Liver (tissue), 9 donors: ENCODE results near the gene ABLIM1. TPM values are rescaled to one million over a fixed set of nuclear protein-coding genes. Genes with fewer than 3 reads are reported as not detected.

Experiments
- DNase-seq: peaks from one replicate; pipeline ENCODE4 v3.0.0-alpha.2; 2017; ENCODE audit warnings: low spot score
- H3K27ac ChIP-seq, 2 donors: one replicate each; pipeline ENCODE4 v1.7.0; 2013; ENCODE audit warnings: inconsistent platforms in 2 of 2, low read length in 2 of 2, control low read depth in 1 of 2, low read depth in 1 of 2, mild to moderate bottlenecking in 1 of 2
- H3K27me3 ChIP-seq, 4 donors: one replicate each; pipeline versions ENCODE4 v1.6.1 to v1.7.0; 2013; ENCODE audit warnings: low read length in 3 of 4, inconsistent platforms in 1 of 4, mild to moderate bottlenecking in 1 of 4, moderate library complexity in 1 of 4; ENCODE audit not compliant: control insufficient read depth in 4 of 4, insufficient read depth in 4 of 4
- H3K36me3 ChIP-seq, 4 donors: one replicate each; pipeline versions ENCODE4 v1.6.1 to v1.7.0; 2013; ENCODE audit warnings: low read length in 3 of 4, mild to moderate bottlenecking in 3 of 4, low read depth in 1 of 4, moderate library complexity in 1 of 4; ENCODE audit not compliant: control insufficient read depth in 4 of 4, insufficient read depth in 3 of 4
- H3K4me1 ChIP-seq, 4 donors: one replicate each; pipeline versions ENCODE4 v1.6.1 to v1.7.0; 2013; ENCODE audit warnings: low read length in 3 of 4, mild to moderate bottlenecking in 3 of 4, moderate library complexity in 1 of 4; ENCODE audit not compliant: control insufficient read depth in 4 of 4, insufficient read depth in 4 of 4
- H3K4me3 ChIP-seq, 3 donors: one replicate each; pipeline versions ENCODE4 v1.6.1 to v1.7.0; 2013; ENCODE audit warnings: low read length in 3 of 3, control low read depth in 1 of 3, low read depth in 1 of 3, mild to moderate bottlenecking in 1 of 3
- H3K9ac ChIP-seq, 2 donors: one replicate each; pipeline ENCODE4 v1.7.0; 2013; ENCODE audit warnings: low read length in 2 of 2, mild to moderate bottlenecking in 2 of 2, moderate library complexity in 2 of 2, control low read depth in 1 of 2, low read depth in 1 of 2
- H3K9me3 ChIP-seq, 4 donors: one replicate each; pipeline versions ENCODE4 v1.6.1 to v1.7.0; 2013; ENCODE audit warnings: low read length in 3 of 4; ENCODE audit not compliant: control insufficient read depth in 4 of 4
- EGR1 ChIP-seq, 2 donors: IDR thresholded peaks; 2 replicates each; pipeline ENCODE4 v1.6.1; 2016 to 2018; ENCODE audit warnings: antibody characterized with exemption in 2 of 2, low read depth in 2 of 2
- FOXA1 ChIP-seq: IDR thresholded peaks from 2 replicates; pipeline ENCODE4 v1.6.1; 2016; ENCODE audit warnings: antibody characterized with exemption
- FOXA2 ChIP-seq: IDR thresholded peaks from 2 replicates; pipeline ENCODE4 v1.6.1; 2016; ENCODE audit warnings: antibody characterized with exemption
- GABPA ChIP-seq, 2 donors: IDR thresholded peaks in 1 of 2; conservative IDR thresholded peaks in 1 of 2; 2 replicates each; pipeline ENCODE4 v1.6.1; 2016; ENCODE audit warnings: antibody characterized with exemption in 2 of 2, mild to moderate bottlenecking in 1 of 2, moderate library complexity in 1 of 2
- HNF4A ChIP-seq, 2 donors: conservative IDR thresholded peaks; 2 replicates each; pipeline ENCODE4 v1.6.1; 2016; ENCODE audit warnings: antibody characterized with exemption in 2 of 2, mild to moderate bottlenecking in 2 of 2
- HNF4G ChIP-seq: IDR thresholded peaks from 2 replicates; pipeline ENCODE4 v1.6.1; 2016; ENCODE audit warnings: antibody characterized with exemption
- JUND ChIP-seq, 2 donors: IDR thresholded peaks; 2 replicates each; pipeline ENCODE4 v1.6.1; 2016; ENCODE audit warnings: antibody characterized with exemption in 2 of 2
- MAX ChIP-seq: IDR thresholded peaks from 2 replicates; pipeline ENCODE4 v1.6.1; 2016; ENCODE audit warnings: antibody characterized with exemption
- NR2F2 ChIP-seq: IDR thresholded peaks from 2 replicates; pipeline ENCODE4 v1.6.1; 2016; ENCODE audit warnings: antibody characterized with exemption
- RAD21 ChIP-seq, 2 donors: IDR thresholded peaks; 2 replicates each; pipeline ENCODE4 v1.6.1; 2016; ENCODE audit warnings: antibody characterized with exemption in 2 of 2, mild to moderate bottlenecking in 2 of 2
- REST ChIP-seq: IDR thresholded peaks from 2 replicates; pipeline ENCODE4 v1.6.1; 2016; ENCODE audit warnings: antibody characterized with exemption, mild to moderate bottlenecking
- TAF1 ChIP-seq: conservative IDR thresholded peaks from 2 replicates; pipeline ENCODE4 v1.6.1; 2016; ENCODE audit warnings: antibody characterized with exemption, mild to moderate bottlenecking
- YY1 ChIP-seq: IDR thresholded peaks from 2 replicates; pipeline ENCODE4 v1.6.1; 2016; ENCODE audit warnings: antibody characterized with exemption, mild to moderate bottlenecking
- ZBTB33 ChIP-seq: IDR thresholded peaks from 2 replicates; pipeline ENCODE4 v1.6.1; 2016; ENCODE audit warnings: antibody characterized with exemption
- WGBS: extraction: QIAGEN DNeasy Blood & Tissue Kit; methylation state at CpG from one replicate; pipeline ENCODE4 v1.1.7; 2013; 5-methylcytosine and 5-hydroxymethylcytosine counted together
- polyA plus RNA-seq, 2 donors: library from polyadenylated mRNA; stranded (reverse) in 1 of 2; unstranded in 1 of 2; fragments of 200-250 nt in 1 of 2; fragments of >200 nt in 1 of 2; fragmentation: Nextera tagmentation in 1 of 2; extraction: Ambion mirVana in 1 of 2; gene quantifications; one replicate each; pipeline versions ENCODE4 v1.2.1 to v1.2.3, GENCODE V29; 2013 to 2015
- total RNA-seq, 2 donors: library from RNA; depleted of rRNA; stranded (reverse); fragments of >200 nt; gene quantifications; one replicate each; pipeline ENCODE4 v1.2.3, GENCODE V29; 2014
- TF ChIP-seq, protein P1 (sequence below): fragments of 150-350 bp; IDR thresholded peaks from 2 replicates; pipeline ENCODE4 v1.5.1; 2017; ENCODE audit warnings: improper control_type of control experiment, low read depth, low read length; ENCODE audit not compliant: missing input control
- TF ChIP-seq, protein P2 (sequence below): IDR thresholded peaks from 2 replicates; pipeline ENCODE4 v1.6.1; 2016; ENCODE audit warnings: antibody characterized with exemption
- donor health status: healthy.
- donor health status: healthy.
- donor health status: healthy.
- donor health status: healthy.
- donor health status: healthy.

ABLIM1 gene
- total and polyA plus RNA-seq, 4 donors = 10.9 to 31.3 (median 13.1) TPM

GRCh38 chr10:114448897-114449296 lies 209.2 kb downstream of the ABLIM1 start:
- no peak for DNase-seq
- peaks cover 4 to 23% (median 12%) of the 10 kb centered on the region in 4 donors for H3K36me3 ChIP-seq
- H3K4me1 ChIP-seq = no peaks in the 10 kb centered on the region
- no peaks in the 10 kb centered on the region for H3K27me3 ChIP-seq
- TF ChIP-seq TAF1 (no peak), FOXA2 (no peak), YY1 (no peak), HNF4A (conservative IDR thresholded peaks at IDR 0.05) (no peak), NR2F2 (no peak), GABPA (IDR thresholded peaks at IDR 0.05 in 1 of 2, conservative IDR thresholded peaks at IDR 0.05 in 1 of 2) (no peak), MAX (no peak), RAD21 (IDR thresholded peaks at IDR 0.05) (no peak), HNF4G (no peak), JUND (IDR thresholded peaks at IDR 0.05) (no peak), EGR1 (IDR thresholded peaks at IDR 0.05; ENCODE audit: low read depth in 2 of 2) (no peak)
- TF ChIP-seq, protein P1, sequence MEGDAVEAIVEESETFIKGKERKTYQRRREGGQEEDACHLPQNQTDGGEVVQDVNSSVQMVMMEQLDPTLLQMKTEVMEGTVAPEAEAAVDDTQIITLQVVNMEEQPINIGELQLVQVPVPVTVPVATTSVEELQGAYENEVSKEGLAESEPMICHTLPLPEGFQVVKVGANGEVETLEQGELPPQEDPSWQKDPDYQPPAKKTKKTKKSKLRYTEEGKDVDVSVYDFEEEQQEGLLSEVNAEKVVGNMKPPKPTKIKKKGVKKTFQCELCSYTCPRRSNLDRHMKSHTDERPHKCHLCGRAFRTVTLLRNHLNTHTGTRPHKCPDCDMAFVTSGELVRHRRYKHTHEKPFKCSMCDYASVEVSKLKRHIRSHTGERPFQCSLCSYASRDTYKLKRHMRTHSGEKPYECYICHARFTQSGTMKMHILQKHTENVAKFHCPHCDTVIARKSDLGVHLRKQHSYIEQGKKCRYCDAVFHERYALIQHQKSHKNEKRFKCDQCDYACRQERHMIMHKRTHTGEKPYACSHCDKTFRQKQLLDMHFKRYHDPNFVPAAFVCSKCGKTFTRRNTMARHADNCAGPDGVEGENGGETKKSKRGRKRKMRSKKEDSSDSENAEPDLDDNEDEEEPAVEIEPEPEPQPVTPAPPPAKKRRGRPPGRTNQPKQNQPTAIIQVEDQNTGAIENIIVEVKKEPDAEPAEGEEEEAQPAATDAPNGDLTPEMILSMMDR = no peak
- H3K27ac ChIP-seq = no peak overlapping the region
- no peak overlapping the region for H3K4me3 ChIP-seq
- H3K9ac ChIP-seq = no peak overlapping the region
- H3K9me3 ChIP-seq = no peaks in the 10 kb centered on the region
- WGBS = 64% methylated on average over 2 of the region's 2 CpGs

DNA sequence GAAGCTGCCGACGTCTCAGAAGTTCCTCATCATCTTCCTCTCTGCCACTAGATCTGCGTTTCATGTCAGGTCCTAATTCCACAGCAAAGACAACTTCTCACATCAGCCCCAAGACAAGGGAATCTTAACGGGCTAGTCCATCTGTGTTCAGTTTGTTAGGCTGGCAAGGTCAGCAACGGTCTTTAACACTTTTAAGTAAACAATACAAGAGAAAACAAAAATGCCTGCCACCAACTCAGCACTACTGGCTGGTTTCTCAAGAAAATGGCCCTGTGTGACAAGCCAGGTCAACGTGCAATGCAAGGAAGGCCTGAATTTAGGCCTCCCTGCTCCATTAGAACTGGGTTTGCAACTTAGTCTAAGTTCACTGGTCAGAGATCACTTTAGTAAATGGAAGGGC lies 212.7 kb downstream of the ABLIM1 start:
- H3K27ac ChIP-seq = no peak overlapping the region
- TF ChIP-seq ZBTB33 (no peak), RAD21 (IDR thresholded peaks at IDR 0.05) (no peak), HNF4G (no peak), YY1 (no peak), FOXA2 (no peak)
- no peak overlapping the region for H3K9ac ChIP-seq
- peaks cover 8 to 36% (median 19%) of the 10 kb centered on the region in 4 donors for H3K36me3 ChIP-seq
- no peaks in the 10 kb centered on the region for H3K27me3 ChIP-seq
- DNase-seq = no peak
- H3K4me1 ChIP-seq = no peaks in the 10 kb centered on the region
- H3K4me3 ChIP-seq = no peak overlapping the region
- H3K9me3 ChIP-seq = no peaks in the 10 kb centered on the region
- 83% methylated on average over 6 of the region's 6 CpGs for WGBS

- Histone ChIP-seq H3K9ac (no peak overlapping the region), H3K4me3 (no peak overlapping the region), H3K27ac (no peak overlapping the region), H3K27me3 (no peaks in the 10 kb centered on the region), H3K36me3 (peaks cover 11 to 42% (median 23%) of the 10 kb centered on the region in 4 donors), H3K9me3 (no peaks in the 10 kb centered on the region), H3K4me1 (no peaks in the 10 kb centered on the region)
- DNase-seq = no peak
- TF ChIP-seq FOXA1 = no peak
- no peak for TF ChIP-seq HNF4G
- no peak for TF ChIP-seq RAD21 (IDR thresholded peaks at IDR 0.05)
- TF ChIP-seq, protein P2, sequence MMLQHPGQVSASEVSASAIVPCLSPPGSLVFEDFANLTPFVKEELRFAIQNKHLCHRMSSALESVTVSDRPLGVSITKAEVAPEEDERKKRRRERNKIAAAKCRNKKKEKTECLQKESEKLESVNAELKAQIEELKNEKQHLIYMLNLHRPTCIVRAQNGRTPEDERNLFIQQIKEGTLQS = no peak
- TF ChIP-seq ZBTB33 = no peak
- no peak for TF ChIP-seq GABPA (IDR thresholded peaks at IDR 0.05 in 1 of 2, conservative IDR thresholded peaks at IDR 0.05 in 1 of 2)
- TF ChIP-seq TAF1 = no peak
- TF ChIP-seq JUND (IDR thresholded peaks at IDR 0.05) = no peak
- TF ChIP-seq REST = no peak
- no peak for TF ChIP-seq MAX
Observed at GRCh38 chr10:114444819-114445218, 213.3 kb downstream of the ABLIM1 start.
